Calu3 (cell line): ENCODE data around the gene PGAP3. TPM values are rescaled to one million over a fixed set of nuclear protein-coding genes. Genes with fewer than 3 reads are reported as not detected.
"Not testable (repeated sequence)": the region's sequence is repeated elsewhere in the genome, so short reads cannot be mapped to it uniquely, and the experiment has no call there.

Source experiments
- BruUV-seq: library from RNA; stranded (reverse); fragments of 400-500 nt; replicated peaks from 2 replicates; lab custom pipeline; 2021; lab: Mats Ljungman, UMichigan
- CTCF ChIA-PET: fragments of 300-600 bp; sonication (Branson Sonifier 250); formaldehyde crosslinking; loops from one replicate; lab custom pipeline; 2022; ENCODE audit warnings: antibody characterized with exemption; lab: Charles Lee
- DNase-seq: peaks from one replicate; pipeline ENCODE4 v3.0.0; 2022
- H3K27ac Mint-ChIP-seq: one replicate; pipeline ENCODE4 v1.8.0; 2022; ENCODE audit warnings: mixed read lengths; ENCODE audit not compliant: unreplicated experiment
- H3K27me3 Mint-ChIP-seq: one replicate; pipeline ENCODE4 v1.8.0; 2022; ENCODE audit warnings: mixed read lengths; ENCODE audit not compliant: unreplicated experiment
- H3K36me3 Mint-ChIP-seq: one replicate; pipeline ENCODE4 v1.8.0; 2022; ENCODE audit warnings: mild to moderate bottlenecking, moderate library complexity, mixed read lengths; ENCODE audit not compliant: insufficient read depth, unreplicated experiment
- H3K4me1 Mint-ChIP-seq: one replicate; pipeline ENCODE4 v1.8.0; 2022; ENCODE audit warnings: mild to moderate bottlenecking, low read depth, mixed read lengths; ENCODE audit not compliant: unreplicated experiment
- H3K4me3 Mint-ChIP-seq: one replicate; pipeline ENCODE4 v1.8.0; 2022; ENCODE audit warnings: mild to moderate bottlenecking, low read depth, moderate library complexity, mixed read lengths; ENCODE audit not compliant: unreplicated experiment
- H3K9me3 Mint-ChIP-seq: one replicate; pipeline ENCODE4 v1.8.0; 2022; ENCODE audit warnings: low read depth, mixed read lengths; ENCODE audit not compliant: unreplicated experiment
- intact Hi-C: fragments of 100-400 bp; cut with micrococcal nuclease; formaldehyde crosslinking; loops from one replicate; pipeline ENCODE4 v1.10.0; 2022; ENCODE audit not compliant: unreplicated experiment
- total RNA-seq: library from RNA; stranded (reverse); gene quantifications from 2 replicates; pipeline ENCODE4 v1.2.3, GENCODE V29; 2022
- TF ChIP-seq, protein P1 (sequence below): fragments of 200-600 bp; IDR thresholded peaks from one replicate; pipeline ENCODE4 v1.8.0; 2022; ENCODE audit warnings: antibody characterized with exemption; ENCODE audit not compliant: unreplicated experiment

Gene PGAP3
- total RNA-seq, 1 experiment from 2014 or later, result 1,186 TPM

DNA sequence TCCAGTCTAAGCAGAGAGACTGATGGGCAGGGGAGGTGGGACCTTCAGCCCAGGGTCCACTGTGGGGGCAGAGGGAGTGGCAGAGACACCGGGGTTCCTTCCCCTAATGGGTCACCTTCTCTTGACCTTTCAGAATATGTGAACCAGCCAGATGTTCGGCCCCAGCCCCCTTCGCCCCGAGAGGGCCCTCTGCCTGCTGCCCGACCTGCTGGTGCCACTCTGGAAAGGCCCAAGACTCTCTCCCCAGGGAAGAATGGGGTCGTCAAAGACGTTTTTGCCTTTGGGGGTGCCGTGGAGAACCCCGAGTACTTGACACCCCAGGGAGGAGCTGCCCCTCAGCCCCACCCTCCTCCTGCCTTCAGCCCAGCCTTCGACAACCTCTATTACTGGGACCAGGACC, 39.7 kb upstream of the PGAP3 start:
- BruUV-seq, result no TSS peak
- TF ChIP-seq, protein P1, sequence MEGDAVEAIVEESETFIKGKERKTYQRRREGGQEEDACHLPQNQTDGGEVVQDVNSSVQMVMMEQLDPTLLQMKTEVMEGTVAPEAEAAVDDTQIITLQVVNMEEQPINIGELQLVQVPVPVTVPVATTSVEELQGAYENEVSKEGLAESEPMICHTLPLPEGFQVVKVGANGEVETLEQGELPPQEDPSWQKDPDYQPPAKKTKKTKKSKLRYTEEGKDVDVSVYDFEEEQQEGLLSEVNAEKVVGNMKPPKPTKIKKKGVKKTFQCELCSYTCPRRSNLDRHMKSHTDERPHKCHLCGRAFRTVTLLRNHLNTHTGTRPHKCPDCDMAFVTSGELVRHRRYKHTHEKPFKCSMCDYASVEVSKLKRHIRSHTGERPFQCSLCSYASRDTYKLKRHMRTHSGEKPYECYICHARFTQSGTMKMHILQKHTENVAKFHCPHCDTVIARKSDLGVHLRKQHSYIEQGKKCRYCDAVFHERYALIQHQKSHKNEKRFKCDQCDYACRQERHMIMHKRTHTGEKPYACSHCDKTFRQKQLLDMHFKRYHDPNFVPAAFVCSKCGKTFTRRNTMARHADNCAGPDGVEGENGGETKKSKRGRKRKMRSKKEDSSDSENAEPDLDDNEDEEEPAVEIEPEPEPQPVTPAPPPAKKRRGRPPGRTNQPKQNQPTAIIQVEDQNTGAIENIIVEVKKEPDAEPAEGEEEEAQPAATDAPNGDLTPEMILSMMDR, result no peak

DNA sequence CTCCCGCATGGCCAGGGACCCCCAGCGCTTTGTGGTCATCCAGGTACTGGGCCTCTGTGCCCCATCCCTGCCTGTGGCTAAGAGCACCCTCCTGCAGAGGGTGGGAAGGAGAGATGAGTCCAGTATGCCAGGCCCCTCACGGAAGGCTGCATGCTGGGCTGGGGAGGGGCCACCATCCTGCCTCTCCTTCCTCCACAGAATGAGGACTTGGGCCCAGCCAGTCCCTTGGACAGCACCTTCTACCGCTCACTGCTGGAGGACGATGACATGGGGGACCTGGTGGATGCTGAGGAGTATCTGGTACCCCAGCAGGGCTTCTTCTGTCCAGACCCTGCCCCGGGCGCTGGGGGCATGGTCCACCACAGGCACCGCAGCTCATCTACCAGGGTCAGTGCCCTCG, 38.8 kb upstream of the PGAP3 start:
- BruUV-seq, result no TSS peak
- Mint-ChIP-seq H3K27ac (peak overlapping the region; percentile 90), H3K27me3 (no peaks in the 10 kb centered on the region), H3K4me1 (peaks cover 44% of the 10 kb centered on the region), H3K9me3 (no peaks in the 10 kb centered on the region), H3K4me3 (peak overlapping the region; percentile 0), H3K36me3 (peaks cover 100% of the 10 kb centered on the region)
- CTCF ChIA-PET, result interaction anchor here (0.6 to 161.2 kb wide), 14 partner anchors 1 to 446 kb away, joined by 3 to 42089 read pairs (median 14); partner anchors contain the start of genes ERBB2, GRB7, MIEN1 and NEUROD2
- TF ChIP-seq, protein P1, result no peak
- no peak for DNase-seq
- intact Hi-C loops, result no loop called here

More for the DNA sequence above, 39.7 kb upstream of the PGAP3 start:
- Mint-ChIP-seq H3K4me1 (peaks cover 44% of the 10 kb centered on the region), H3K4me3 (peak overlapping the region; percentile 0), H3K36me3 (peaks cover 99% of the 10 kb centered on the region), H3K9me3 (no peaks in the 10 kb centered on the region), H3K27ac (peak overlapping the region; percentile 90), H3K27me3 (no peaks in the 10 kb centered on the region)
- CTCF ChIA-PET, result interaction anchor here (0.6 to 161.2 kb wide), 13 partner anchors 0 to 784 kb away, joined by 3 to 42089 read pairs (median 275); partner anchors contain the start of genes ERBB2, GRB7, GSDMA and IKZF3
- no peak for DNase-seq
- intact Hi-C loops, result no loop called here

DNA sequence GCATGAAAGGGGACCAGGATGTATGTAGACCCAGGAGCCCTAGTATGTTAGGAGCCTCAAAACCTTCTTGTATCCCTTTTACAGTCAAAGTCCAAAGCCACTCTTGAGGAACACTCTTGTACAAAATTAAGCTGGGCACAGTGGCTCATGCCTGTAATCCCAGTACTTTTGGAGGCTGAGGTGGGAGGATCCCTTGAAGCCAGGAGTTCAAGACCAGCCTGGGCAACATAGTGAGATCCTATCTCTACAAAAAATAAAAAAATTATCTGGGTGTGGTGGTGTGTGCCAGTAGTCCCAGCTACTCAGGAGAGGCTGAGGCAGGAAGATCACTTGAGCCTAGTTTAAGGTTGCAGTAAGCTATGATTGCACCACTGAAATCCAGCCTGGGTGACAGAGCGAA, 38.1 kb upstream of the PGAP3 start:
- peak overlapping the region; percentile 90 for H3K27ac Mint-ChIP-seq

DNA sequence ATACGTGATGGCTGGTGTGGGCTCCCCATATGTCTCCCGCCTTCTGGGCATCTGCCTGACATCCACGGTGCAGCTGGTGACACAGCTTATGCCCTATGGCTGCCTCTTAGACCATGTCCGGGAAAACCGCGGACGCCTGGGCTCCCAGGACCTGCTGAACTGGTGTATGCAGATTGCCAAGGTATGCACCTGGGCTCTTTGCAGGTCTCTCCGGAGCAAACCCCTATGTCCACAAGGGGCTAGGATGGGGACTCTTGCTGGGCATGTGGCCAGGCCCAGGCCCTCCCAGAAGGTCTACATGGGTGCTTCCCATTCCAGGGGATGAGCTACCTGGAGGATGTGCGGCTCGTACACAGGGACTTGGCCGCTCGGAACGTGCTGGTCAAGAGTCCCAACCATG, 36.9 kb upstream of the PGAP3 start:
- intact Hi-C loops, result no loop called here
- Mint-ChIP-seq H3K27ac (peak overlapping the region; percentile 90), H3K4me1 (peaks cover 42% of the 10 kb centered on the region), H3K9me3 (no peaks in the 10 kb centered on the region), H3K36me3 (peaks cover 100% of the 10 kb centered on the region), H3K27me3 (no peaks in the 10 kb centered on the region), H3K4me3 (no peak overlapping the region)
- DNase-seq, result no peak
- TF ChIP-seq, protein P1, result no peak
- BruUV-seq, result no TSS peak
- CTCF ChIA-PET, result interaction anchor here (0.6 to 161.2 kb wide), 24 partner anchors 3 to 256 kb away, joined by 3 to 42089 read pairs (median 5); partner anchors contain the start of genes ERBB2, GRB7, MIEN1 and NEUROD2

More for the DNA sequence above, 38.1 kb upstream of the PGAP3 start:
- BruUV-seq, intact Hi-C loops, H3K9me3 Mint-ChIP-seq, H3K27me3 Mint-ChIP-seq, H3K4me3 Mint-ChIP-seq: not testable (repeated sequence)
- Mint-ChIP-seq H3K4me1 (peaks cover 44% of the 10 kb centered on the region), H3K36me3 (peaks cover 100% of the 10 kb centered on the region)
- CTCF ChIA-PET, result interaction anchor here (0.6 to 161.2 kb wide), 36 partner anchors 1 to 1205 kb away, joined by 3 to 42089 read pairs (median 4); partner anchors contain the start of genes ERBB2, GRB7, GSDMB and MIEN1
- peak; percentile 72 for DNase-seq
